Activated CD4-positive, alpha-beta T cell treated with anti-CD3 and anti-CD28 coated beads, Interleukin-2, amount 50 U/mL, for 1 hour (primary cell): ENCODE results near the gene FGF10.

Source experiments
- DNase-seq: peaks from one replicate; pipeline ENCODE4 v3.0.0-alpha.2; 2020

FGF10 gene

DNA sequence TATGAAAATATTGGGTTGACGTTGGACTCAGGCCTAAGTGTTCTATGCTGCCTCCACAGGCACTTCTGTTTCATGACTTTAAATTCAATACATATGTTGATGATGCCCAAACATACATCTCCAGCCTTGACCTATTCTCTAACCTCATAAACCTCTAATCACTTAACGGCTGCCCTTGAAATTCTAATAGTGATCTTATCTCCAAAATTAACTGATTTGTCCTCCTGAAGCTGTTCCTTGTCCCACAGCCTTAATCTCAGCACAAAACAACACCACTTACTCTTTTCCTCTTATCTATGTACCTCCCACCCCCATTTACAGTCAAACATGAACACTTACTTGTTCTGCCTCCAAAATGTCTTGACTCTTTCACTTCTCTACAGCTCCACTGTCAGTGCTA lies 43.3 kb downstream of the FGF10 start:
- DNase-seq: no peak

DNA sequence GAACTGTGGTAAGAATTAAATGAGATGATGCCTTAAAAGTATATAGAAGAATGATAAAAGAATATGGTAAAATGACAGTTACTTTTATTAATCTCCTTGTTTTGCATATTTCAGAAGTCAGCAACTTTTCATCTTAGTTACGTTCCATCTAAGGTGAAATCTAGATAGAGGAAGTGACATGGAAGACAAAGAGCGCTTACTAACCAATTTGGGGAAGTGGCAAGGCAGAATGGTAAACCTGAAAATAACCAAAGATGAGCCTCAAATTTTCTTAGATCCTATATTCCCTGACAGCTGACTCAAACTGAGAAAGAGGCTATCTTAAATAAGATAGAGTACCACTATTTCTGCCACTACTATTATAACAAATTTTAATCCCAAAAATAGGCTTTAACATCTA lies 52.5 kb downstream of the FGF10 start:
- no peak for DNase-seq

DNA sequence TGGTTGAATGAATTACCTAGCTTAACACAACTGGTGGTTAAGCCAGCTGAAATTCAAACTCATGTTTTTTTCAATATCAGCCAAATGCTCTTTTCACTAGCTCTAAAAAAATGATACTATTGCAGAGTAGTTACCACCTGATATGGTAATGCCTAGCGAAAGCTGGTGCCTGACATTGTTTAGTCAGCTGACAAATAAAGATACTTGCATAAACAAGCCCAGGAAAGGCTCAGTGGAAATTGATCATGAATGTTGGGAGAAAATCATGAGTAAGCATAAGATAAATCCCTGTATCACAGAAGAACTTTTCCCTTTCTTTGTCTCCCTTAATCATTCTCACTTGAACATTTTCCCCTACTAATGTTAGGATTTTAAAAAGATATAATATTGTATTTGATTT lies 54.6 kb downstream of the FGF10 start:
- DNase-seq: no peak

DNA sequence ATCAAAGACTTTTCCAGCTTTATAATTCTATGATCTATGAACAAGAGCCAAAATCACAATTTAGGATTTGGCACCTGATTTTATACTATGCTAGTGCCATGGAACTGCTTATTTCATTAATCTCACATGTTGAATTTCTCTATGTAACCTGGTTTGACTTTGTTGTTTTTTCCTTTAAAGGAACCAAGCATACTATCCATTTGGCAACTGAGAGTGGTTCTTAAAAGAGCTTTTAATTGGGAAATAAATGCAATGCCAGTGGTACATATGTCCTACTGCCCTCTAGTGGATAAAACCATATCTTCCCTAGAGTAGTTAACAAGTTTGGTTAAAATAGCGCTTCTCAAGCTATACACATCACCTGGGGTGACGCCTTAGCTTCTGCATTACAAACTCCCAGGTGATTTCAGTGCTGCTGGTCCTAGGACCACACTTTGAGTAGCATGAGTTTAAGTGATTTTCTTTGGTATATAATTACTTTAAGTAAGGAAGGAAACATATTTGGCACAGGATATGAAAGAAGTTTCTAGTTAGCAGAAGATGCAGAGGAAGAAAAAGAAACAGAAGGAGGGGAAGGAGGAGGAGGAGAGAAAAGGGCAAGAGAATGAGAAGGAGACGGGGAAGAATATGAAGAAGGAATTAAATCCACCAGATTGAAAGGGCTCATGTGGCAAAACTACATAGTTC lies 56.8 kb downstream of the FGF10 start:
- no peak for DNase-seq

DNA sequence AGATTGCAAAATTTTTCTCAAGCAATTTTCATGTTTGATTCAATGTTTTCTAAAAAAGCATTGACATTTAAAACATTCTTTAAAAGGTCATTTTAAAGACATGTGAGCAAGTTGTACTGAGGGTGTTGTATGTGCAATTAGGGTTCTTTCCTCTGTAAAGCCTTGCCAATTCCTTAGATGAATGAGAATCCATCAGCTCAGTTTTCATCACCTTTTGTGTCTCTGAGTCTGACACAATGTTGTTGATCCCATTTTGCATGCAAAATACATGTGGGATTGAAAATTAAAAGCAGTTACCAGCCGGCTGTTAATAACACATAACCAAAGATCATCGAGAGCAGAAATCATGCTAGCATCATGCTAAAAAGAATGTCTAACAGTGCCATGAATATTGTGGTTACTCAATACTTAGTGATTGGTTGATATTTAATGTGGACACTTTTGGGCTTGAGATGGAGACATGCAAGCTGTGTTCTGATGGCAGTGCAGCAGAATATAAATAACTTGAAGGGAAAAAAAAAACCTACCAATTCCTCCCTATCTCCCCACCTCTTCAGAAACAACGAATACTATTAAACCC lies 57.7 kb downstream of the FGF10 start:
- no peak for DNase-seq

DNA sequence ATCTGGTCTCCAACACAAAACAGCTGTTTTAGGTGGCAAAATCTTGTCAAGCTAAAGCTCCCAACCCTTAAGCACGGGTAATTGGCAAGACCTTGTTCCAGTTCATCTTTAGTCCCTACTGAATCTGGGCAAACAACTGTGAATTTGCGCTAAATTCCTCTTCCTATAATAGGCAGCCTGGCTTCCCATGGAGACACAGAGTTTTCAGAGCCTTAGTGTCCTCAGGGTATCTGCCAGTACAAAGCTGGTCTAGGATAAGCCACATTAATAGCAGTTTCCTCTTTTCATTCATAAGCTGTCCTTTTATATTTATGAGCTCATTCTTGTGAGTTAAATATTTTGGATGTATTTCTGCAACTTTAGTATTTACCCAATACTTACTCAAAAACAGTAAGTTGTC lies 59.5 kb downstream of the FGF10 start:
- DNase-seq: no peak

DNA sequence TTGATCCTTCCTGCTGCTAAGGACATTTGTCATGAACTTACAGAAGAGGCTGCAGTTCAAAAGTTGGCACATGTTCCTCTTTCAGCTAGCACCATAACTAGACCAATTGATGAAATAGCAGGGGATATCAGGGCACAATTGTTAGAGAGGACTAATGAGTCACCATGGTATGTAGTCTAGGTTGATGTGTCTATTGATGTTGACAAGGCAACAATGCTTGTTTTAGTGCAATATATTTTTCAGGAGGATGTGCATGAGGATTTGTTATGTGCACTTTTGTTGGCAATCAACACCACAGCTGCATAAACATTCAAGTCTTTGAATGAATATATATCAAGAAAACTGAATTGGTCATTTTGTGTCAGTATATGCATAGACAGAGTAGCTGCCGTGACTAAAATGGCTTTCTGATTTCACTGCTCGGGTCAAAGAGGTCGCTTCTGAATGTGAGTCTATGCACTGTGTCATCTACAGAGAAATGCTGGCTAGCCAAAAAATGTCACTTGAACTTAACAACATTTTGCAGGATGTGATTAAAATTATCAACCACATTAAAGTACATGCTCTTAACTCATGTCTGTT lies 68.0 kb downstream of the FGF10 start:
- no peak for DNase-seq

DNA sequence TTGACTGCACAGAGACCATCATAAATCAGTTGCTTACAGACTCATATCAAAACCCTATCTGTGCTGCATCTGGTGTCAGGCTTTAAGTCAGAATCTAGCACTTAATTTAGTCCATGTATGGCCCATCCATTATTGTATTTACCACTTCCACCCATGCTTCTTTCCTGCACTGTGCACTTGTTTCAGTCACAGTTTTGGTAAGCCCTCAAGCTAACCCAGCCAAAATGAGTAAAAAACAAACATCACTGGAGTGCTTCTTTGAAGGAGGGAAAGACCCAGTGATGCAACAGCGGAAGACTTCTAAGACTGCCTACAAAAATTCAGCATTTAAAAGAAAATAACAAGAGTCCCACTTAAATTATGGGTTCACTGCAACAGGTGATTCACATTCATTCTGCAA lies 69.0 kb downstream of the FGF10 start:
- no peak for DNase-seq

DNA sequence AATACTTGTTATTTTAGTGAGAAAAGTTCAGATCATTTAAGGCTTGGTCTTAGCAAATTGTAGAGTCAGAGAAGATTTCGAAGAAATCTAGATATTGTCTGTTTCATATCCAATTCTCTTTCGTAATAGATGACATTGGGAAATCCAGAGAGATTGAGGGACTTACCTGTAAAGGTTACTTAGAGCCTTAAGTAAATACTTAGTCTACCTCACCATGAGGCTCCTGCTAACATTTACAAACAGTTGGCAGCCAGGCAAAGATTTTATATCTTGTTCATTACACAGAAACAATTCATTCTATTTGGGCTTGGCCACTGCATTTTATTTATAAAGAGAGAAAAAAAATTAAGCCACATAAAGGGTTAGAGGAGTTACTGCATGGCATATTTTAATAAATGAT lies 70.3 kb downstream of the FGF10 start:
- no peak for DNase-seq

DNA sequence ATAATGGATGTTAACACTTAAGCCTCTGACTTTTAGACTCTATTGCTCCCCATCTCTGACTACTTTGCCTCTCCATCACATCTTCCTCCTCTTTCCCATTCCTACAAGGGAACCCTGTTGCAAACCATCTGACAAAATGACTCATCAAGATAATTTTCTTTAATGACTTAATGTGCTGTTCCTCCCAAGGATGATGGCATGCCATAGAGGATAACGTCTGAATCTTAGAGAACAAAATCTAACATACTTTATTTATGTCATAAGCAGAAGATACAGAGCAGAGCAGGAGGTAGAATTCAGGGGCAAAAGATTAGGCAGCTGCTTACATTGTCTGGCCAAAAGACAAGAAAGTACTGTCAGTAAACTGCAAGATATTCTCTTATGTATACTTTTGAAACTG lies 76.8 kb downstream of the FGF10 start:
- no peak for DNase-seq

DNA sequence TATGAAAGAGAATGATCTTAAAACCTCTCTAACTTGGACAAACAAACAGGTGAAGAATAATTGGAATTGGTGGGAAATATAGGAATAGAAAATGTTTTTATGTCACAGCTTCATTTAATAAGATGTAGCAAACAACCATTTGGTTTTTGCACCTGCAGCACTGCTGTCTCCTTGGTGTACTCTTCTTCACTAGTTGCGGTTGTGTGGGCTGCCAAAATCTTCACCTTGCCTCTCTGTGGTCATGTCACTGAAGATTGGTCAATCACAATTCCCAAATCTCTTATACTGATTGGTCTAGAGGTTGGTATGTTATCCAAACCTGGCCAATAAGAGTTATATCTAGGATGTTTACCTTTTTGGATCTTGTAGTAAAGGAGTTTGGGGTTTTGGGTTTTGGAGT lies 88.7 kb downstream of the FGF10 start:
- DNase-seq: no peak

DNA sequence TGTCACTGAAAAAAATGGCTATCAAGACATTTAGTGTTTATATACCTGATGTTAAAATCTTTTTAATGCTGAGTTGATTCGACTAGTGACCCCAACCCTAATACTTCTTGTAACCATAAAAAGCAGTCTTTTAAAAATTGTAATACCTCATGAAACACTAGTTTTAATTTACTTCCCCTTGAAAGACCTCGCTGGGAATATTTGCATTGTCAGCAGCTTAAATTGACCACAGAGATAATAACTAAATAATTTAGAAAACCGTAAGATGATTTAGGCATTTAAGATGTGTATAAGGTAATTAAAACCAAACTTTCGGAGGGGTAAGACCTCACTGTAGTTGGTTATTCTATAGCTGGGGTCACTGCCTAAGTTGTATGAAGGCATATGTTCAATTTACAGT lies 89.8 kb downstream of the FGF10 start:
- DNase-seq: no peak

DNA sequence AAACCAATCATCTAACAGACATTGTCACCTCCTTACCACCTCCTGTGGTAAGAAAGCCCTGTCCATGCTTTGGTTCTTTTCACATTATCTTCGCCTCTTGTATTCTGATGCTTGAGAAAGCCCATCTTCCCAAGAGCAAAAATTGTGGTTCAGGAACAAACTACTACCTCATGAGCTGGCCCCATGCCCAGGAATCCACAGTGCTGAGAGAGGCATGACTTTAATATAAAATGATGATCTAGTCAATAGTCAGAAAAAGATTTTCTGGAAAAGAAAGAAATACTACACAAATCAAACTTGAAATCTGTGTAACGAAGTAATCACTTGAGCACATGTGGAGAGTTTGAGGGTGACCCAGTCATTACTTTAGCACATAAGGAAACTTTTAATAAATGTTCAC lies 94.7 kb downstream of the FGF10 start:
- DNase-seq: no peak

DNA sequence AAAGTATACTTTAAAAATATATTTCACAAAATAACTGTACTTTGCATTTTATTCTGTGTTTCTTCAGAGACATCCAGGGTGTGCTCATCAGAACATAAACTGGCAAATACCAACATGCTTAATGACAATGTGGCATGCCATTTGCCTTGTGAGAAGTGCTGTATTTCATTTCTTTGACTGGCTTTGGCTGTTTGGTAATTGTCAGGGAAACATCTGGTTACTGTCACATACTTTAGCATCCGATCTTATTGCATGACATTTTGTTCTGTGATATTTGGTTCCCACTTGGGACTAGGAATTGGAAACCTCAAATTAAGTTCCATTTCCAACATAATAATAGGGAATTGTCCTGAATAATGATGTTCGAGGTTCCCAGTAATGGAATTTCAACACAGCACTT lies 96.5 kb downstream of the FGF10 start:
- no peak for DNase-seq

DNA sequence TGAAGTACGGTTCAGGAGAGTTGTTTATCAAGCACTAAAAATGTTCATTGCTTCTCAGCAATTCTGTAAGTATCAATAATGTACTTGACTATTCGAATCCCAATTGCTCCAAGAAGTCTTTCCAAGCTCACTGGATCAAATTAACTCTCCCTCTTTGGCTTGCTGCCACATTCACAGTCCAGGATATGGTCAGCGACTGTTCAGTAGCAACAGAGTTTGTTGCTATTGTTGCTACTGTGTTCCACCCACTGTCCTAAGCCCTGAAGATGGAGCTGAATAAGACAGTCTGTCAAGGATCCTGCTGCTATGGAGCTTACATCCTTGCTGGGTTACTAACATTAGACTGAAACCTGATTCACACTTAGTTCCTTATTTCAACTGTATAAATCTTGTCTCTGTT lies 110.8 kb downstream of the FGF10 start:
- no peak for DNase-seq

DNA sequence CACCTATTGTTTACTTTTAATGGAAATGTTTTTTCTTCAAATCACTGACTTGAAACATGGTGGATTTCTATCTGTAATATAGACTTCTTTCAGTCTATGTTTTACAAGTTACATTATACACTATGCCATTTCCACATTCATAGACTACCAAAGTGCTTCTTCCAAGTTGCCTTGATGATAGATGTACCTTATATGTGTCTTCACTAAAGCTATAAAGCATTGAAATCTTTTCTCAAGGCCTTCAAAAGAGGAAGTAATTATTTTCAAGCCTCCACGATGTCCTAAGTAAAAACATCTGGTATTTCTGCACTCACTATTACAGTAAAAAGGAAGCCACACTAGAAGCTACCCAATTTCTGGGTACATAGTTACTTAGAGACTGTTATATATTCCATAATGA lies 113.3 kb downstream of the FGF10 start:
- DNase-seq: no peak

DNA sequence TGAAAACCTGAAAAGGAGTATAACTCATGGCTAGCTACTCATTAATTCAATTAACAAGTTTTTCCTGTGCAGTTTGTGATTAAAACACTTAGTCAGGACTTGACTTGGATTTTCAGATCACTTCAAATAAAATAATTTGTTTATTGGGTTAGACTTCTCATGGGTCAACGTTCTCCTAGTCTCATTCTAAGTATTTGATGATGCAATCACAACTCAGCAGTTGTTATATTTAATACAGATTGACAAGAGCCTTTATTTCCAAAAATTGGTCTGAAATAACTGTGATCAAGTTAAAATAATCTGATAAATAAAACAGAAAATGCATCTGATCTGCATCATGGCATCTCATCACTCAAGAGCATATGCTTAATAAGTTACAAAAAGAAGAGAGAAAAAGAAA lies 113.9 kb downstream of the FGF10 start:
- no peak for DNase-seq

DNA sequence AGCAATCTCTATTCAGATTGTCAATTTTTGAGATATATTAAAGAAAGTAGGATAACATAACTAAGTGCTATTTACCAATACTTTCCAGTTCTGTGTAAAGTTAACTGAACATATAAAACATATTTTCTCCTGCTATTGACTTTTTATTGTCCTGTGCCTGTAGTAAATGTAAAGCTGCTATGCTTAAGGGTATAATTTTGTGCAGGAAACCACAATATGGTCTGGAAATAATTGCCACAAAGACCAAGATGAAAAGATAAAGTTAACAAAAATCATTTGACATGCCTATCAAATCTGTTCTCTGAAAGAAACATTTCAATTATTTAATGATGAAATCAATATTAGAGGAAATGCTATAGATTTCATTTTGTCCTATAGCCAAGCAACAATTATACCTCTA lies 121.3 kb downstream of the FGF10 start:
- no peak for DNase-seq

DNA sequence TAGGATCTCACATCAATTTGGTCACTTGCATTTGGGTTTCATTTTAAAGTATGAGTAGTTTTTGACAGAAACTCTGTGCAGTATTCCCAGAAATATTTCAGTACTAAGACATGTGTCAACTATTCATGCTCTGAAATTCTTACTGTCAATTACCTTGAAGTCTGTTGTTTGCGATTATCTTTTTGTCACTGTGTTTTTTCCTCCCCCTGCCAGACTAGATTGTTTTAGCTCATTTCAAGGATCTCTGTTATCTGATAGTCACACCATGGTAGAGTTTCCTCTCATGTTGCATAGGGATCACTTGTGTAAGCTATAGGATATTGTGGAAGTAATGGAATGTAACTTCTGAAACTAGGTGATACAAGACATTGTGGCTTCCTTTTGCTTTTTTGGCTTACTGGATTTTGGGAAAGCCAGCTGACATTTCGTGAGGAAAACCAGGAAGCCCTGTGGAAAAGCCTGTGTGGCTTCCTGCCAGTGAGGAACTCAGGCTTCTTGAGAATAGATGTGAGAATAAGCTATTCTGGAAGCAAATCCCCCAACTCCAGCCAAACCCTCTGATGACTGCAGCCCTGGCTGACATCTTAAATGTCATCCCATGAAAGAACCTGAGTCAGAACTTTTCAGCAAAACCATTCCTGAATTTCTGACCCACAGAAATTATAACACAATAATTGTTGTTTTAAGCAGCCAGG lies 122.2 kb downstream of the FGF10 start:
- no peak for DNase-seq

DNA sequence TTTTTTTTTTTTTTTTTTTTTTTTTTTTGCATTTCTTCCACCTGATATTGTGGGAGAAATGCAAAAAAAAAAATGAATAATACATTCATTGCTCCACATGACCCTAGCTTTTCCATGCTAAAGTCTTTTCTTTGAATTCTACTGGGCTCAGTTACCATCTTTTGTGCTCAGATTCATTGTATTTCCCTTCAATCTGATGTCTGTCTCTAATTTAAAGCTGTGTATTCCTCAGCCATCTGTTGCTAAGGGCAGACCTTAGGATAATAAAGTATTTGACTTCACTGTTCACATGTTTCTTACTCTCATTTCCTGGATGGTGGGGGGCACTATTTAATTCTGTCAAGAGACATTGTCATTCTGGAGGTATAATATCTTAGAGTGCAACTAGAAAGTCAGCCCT lies 123.5 kb downstream of the FGF10 start:
- DNase-seq: no peak

DNA sequence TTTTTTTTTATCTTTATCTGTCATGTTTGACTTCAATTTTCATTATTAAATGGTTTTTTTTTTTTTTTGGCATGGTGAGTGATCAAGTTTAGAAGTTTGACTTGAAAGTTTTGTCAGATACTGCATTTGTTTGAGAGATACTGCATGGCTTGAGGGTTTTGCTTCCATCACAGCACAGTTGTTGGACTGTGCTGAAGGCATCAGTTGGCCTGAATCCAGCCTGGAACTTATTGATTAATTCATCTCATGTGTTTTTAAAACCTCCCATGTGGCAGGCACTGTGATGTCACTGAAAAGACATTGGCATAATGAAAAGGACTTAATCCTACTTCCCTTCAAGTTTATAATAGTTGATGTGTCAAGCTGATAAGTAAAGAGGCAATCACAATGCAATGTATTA lies 128.4 kb downstream of the FGF10 start:
- no peak for DNase-seq

DNA sequence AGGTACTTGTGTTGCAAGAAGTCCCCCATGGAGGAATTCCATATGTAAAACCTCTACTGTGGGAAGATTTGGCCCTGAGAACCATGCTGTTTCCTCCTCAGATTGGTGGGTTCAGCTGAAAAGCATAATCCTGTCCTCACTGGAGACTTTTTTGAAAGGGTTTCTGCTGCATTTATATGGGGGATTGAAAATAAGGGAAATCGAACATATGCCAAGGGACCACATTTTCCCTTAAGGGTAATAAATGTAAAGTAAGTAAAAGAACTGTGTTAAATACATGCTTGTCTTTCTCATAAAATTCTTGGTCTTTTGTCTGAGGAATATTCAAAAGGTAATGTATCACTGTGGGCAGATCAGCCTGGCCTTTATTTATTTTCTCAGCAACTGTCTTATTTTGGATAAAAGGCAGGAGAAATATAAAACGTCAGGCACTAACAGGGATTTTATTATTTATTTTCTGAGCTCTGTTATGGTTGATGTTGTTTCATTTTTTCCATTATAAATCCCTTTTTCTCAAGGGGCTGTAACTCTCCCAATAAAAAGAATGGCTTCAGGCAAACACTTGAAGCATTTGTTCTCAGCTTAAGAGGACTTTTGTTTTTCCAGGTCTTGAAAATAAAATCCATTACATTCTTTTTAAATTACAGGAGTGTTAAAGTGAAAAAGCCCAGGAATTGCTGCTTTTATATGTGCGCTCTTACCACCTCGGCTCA lies 131.4 kb downstream of the FGF10 start:
- DNase-seq: no peak

DNA sequence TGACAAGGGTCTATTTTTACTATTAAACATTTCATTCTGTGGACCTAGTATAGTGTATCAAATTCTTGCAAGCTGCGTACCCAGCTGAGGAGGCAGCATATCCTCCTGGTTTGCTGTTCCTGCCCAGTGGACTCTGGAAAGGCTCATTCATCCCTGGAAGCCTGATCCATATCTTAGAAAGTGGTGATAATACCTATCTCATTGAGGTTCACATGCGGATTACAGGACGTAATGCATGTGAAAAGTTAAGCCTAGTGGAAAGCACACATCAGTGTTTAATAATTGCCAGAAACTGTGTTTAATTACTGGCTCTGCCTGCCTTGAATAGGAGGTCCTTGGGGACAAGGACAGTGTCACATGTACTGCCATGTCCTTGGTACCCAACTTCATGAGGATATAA lies 132.0 kb downstream of the FGF10 start:
- DNase-seq: no peak
